Subcutaneous adipose tissue (tissue), 4 donors: ENCODE measurements around the gene FOXP1. TPM values are rescaled to one million over a fixed set of nuclear protein-coding genes. Genes with fewer than 3 reads are reported as not detected.

ENCODE experiments used
- CTCF ChIP-seq: fragments of 450-650 bp; IDR thresholded peaks from one replicate; pipeline ENCODE4 v1.5.1; 2016; ENCODE audit warnings: low read depth, mild to moderate bottlenecking, control low read depth, antibody characterized with exemption, moderate library complexity
- total RNA-seq, 4 donors: library from RNA; depleted of rRNA; stranded (reverse); fragments of >200 nt; gene quantifications; one replicate each; pipeline ENCODE4 v1.1.0, GENCODE V29; 2016

FOXP1 gene
- total RNA-seq, 4 donors from 2014 or later, result 70.5 to 96.7 (median 88.0) TPM

DNA sequence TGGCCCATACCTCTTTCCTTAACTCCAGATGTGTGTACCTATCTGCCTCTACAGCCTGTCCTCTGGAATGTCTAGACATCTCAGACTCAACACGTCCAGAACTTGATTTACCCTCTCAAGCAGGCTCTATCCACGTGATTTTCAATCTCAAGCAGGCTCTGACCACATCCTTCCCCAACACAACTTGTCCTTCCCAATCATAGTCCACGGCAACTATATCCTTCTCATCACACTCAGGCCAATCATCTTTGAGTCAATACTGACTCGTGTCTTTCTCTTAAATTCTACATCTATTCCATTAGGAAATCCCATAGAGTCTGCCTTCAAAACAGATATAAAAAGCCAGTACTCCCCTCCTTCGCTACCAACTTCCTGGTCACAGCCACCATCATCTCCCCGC, 70.4 kb downstream of the FOXP1 start:
- no peak for TF ChIP-seq CTCF

DNA sequence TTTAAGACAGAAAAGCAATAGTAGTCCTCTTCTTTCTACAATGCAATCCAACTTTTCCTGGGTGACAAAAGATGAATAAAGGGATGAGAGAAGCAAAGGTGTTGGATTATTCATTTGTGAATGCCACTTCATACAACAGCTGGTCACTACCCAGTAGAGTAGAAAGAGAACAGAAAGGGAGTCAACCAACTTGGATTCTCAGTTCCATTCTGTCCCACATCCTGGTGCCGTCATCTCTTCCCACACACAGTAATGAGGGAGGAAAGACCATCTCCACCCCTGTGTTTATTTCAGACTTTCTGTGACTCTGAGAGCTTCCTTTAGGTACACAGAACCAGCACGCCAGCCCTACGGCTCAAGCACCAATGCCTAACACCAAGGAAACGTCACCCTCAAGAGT, 71.0 kb downstream of the FOXP1 start:
- TF ChIP-seq CTCF, result no peak

GRCh38 chr3:71512000-71512399, 71.5 kb downstream of the FOXP1 start:
- no peak for TF ChIP-seq CTCF

GRCh38 chr3:71511446-71511845, 72.1 kb downstream of the FOXP1 start:
- no peak for TF ChIP-seq CTCF

- TF ChIP-seq CTCF, result no peak
Observed at GRCh38 chr3:71511037-71511436, 72.5 kb downstream of the FOXP1 start.

- no peak for TF ChIP-seq CTCF
Observed at GRCh38 chr3:71510510-71510909, 73.0 kb downstream of the FOXP1 start.

DNA sequence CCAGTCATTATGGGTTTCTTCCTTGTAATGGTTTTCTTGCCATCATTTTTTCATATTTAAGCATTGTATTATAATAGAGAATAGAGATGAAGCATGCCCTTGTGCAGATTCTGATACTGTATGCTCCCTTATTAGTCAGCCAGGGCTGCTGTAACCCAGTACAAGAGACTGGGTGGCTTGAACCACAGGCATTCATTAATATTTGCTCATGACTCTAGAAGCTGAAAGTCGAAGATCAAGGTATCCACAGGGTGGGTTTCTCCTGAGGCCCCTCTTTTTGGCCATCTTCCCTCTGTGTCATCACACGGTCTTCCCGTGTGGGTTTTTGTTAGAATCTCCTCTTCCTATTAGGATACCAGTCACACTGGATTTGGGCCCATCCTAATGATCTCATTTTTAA, 74.5 kb downstream of the FOXP1 start:
- TF ChIP-seq CTCF, result no peak

GRCh38 chr3:71505767-71506350, 77.7 kb downstream of the FOXP1 start:
- no peak for TF ChIP-seq CTCF
